NCI-H2196 treated with DMSO at 0.1 percent for 48 hours (cell line): ENCODE measurements around the gene ZPR1.

Experiments used
- DNase-seq: peaks from one replicate; lab custom pipeline; 2025; ENCODE audit not compliant: unreplicated experiment; lab: John Stamatoyannopoulos, UW

The ZPR1 gene

DNA sequence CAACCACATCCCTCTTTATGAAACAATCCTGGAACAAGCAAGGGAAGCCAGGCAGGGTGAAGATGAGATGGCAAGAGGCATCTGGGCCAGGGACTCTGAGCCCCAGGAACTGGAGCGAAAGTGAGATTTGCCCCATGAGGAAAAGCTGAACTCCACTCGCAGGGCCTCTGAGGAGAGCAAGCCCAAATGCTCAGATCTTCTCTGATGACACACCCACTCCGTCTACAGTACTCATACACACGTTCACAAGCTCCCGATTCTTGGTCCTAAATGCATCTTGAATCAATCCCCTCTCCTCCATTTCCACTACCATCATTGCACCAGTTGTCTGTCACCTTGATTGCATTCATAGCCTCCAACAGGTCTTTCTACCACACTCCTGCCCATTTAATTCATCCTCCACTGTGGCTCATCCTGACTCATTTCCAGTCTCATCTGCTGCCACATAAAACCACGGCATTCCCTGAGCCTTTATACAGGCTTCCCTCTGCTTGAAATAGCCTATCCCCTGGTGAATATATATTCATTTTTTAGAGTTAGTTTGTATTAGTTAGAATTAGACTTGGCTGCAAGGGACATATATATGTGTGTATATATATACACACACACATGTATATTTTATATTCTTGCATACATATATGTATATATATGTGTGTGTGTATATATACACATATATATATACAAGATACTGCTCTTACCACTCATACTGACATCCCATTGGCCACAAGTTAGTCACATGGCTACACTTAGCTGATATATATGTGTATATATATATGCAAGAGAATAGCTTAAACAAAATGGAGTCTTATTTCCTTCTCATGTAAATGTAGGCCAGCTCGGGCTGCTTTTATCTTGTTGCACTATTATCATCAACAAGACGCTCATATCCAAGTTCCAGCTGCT is 5.3 kb upstream of the ZPR1 start:
- no peak for DNase-seq

DNA sequence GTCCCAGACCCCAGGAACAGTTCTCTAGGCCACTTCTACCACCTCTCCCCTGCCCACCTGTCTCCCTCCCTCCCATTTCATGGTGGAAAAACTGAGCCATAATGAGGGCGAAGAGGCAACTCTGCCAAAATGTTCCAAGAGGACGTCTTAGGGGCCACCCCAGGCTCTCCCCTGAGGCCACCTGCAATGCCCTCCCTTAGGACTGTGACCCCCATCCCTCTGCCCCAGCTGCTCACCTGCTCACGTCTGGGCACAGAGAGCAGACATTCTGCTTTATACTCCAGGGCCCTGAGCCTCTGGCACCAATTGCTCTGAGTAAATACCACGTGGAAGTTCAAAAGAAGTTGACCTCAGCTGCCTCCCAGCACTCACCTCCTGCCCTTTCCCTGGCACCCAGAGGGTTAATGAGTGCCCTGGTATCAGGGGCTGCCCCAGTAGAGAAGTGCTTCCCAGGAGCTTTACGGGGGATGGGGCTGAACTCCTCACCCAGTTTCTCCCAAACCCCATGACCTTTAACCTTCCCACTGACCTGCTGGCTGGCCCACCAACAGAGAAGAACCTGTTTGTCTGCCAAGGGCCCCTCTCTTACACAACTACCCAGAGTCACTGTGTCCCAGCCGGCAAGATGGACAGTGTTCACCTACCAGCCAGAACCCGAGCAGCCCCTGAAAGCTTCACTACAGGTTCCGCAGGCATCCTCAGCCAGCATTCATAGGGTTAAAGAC is 4.5 kb upstream of the ZPR1 start:
- DNase-seq: no peak

DNA sequence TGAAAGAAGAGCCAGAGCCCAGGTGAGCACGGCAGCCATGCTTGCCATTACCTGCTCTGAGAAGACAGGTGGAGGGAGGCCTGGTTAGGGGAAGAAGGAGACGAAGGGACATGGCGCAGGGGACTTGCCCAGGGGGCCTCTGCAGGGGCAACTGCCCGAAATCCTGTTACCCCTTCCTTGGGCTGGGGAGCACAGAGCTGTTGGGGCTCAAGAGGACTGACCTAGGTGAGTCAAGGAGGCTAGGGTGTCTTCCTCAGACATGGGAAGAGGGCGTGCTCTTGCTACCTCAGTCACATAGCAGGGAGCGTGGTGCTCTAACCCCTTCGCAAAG is 4.0 kb upstream of the ZPR1 start, which contains the start of gene APOA5:
Gene APOA5, minus strand, starts transcription at position 67 of the 331 bp plus-strand sequence. Its CDS starts 19 bp downstream, at position 48.
- DNase-seq: no peak

DNA sequence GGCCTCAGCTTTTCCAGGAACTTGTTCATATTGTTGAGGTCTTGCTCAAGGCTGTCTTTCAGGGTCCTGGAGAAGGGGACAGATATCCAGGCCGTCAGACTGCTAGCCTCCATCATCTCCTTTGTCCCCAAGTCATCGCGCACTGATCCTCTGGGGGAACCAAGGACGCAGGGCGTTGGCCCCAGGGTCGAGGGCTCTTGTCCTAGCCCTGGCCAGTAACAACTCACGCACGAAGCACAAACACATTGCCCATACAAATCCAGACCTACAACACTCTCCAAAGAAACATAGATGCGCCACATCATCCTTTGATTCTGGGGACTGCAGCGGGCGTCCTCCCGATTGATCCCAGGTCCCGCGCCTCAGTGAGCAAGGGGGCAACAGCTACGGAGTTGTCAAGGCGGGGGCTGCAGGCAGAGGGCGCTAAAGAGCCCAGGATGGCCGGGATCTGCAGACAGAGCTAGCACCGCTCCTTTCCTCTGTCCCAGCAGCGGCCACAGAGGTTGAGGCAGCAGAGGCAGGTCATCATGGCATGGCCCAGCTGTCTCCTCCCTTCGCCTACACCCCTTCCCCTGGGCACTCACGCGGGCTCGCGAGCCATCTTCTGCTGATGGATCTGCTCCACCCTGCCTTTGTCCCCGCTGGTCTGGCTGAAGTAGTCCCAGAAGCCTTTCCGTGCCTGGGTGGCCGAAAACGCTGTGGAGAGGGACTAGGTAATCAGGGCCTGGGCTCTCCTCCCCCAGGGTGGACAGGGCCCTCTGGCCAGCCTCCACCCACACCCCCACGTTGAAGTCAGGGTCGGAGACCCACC is 3.4 kb upstream of the ZPR1 start:
- peak; percentile 36 for DNase-seq

DNA sequence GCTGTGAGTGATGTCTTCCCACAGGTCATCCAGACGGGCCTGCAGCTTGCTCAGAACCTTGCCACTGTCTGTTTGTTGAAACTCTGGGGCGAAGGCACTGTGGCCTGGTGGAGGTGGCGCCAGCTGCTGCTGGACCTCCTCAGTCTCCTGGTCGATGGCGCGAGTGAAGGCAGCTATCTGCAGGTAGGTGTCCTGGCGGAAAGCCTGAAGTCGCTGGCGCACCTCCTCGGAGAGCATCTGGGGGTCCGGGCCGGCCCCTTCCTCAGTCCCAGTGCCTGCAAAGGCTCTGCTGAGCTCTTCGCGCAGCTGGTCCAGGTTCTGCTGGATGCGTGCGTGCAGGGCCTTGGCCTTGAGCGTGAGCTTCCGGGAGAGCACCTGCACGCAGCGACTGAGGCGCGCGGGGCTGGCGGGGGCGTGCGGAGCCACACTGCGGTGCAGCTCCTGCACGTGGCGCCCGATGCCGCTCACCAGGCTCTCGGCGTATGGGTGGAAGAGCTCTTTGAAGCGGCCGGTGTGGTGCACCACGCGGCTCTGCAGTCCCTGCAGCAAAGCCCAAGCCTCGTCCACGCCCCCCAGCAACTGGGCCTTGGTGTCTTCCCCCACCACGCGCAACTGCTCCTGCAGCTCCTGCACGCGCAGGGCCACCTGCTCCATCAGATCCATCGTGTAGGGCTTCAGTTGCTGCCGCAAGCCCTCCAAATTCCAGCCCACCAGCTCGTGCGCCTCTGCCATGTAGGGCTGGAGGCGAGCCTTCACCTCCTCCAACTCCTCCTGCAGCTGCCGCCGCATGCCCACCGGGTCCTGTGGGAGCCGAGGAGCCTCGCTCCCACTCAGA is 2.6 kb upstream of the ZPR1 start:
- DNase-seq: no peak

DNA sequence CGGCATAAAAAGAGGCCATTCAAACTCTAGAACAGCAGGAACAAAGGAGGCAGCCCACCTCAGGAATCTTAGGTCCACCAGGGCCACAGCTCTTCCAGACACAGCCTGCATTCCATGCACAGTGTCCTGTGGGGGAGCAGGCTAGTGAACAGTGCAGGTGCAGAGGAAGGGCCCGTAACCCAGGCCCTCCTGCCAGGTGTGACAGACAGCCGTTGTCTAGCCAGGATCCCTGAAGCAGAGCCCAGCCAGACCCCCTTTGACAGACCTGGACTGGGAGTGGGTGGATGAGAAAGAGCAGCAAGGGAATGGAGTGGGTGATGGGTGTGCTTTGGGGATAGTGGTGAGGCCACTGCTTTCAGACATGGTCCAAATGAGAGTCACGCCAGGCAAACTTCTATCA is 1.2 kb upstream of the ZPR1 start:
- no peak for DNase-seq

DNA sequence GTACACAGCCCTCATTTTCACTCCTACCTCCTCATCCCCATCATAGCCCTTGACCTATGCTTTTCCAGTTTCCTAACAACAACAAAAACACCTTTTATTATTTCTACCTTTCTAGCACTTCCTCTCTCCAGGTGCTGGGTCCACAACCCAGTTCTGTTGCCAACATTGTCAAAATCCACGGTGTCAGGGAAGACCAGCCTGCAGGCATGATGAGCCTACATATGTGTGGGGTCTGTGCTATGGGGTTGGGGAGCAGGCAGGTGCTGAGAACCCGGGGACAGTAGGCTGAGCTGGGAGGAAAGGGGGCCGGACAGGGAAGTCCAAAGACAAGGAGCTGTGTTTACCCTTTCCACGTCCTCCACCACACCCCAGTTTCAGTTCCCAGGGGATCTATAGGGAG is 711 bp upstream of the ZPR1 start:
- DNase-seq: no peak

DNA sequence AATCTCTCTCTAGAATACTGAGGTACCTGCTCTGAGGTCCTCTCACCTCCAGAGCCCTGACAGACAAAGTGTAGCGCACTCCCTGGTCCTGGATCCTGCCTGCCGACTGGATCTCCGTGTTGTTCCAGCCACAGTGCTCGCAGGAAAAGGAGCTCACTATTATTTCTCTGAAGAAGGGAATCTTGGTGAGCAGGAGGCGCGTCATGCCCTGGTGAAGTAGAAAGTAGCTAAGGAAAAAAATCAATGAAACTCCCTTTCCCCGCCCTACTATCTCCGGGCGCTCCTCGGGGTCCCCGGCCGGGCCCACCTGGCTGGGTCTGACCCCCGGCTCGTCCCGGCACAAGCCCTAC is 412 bp downstream of the ZPR1 start:
- no peak for DNase-seq

DNA sequence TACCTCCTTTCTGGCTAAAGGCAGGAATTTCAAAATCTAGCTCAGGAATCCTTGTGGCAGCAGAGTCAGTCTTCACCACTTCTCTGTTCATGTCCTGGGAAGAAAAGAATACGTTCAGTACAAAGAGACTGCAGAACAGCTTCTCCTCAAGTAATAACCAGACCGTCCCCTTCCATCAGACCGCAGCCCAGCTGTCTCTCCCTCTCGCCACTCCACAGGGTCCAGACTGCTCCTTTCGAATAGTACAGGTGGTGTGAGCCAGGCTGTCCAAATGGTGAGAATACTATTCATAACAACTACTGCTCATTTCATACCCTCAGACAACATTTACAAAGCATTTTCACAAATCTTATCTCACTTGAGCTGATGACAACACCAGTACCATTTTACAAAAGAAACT is 857 bp downstream of the ZPR1 start:
- no peak for DNase-seq

DNA sequence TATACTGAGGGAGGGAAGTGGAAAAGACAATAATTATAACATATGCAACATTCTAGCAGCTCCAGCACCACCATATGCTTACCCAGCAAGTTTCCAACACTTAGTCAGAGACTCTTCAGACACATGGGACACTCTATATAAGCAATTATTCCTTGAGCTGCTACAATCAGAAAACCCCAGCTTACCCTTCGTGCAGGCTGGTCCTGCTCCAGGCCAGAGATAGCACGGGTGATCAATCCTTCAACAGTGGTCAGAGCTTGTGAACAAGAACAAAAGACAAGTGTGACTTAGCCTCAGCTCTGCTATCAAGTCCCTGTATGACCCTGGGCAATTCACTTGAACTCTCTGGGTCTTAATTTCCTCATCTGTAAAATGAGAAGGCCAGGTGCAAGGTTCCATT is 1.5 kb downstream of the ZPR1 start:
- DNase-seq: no peak

DNA sequence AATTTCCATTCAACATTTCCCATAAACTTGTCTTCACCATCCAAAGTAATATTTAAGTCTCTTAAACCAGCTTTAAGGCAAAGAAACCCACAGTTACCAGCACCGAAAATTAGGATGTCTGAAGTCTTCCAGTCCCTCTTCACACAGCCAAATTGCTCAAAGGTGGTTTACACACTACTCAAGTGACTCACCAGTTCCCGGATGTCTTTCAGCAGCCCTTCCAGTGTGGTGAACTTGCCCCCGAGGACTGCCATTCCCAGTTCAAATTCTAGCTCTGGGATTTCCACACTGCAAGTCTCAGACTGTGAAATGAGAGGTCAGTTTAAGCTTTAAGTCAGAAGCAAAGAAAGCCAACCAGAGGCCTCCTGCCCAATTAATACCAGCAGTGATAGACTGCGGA is 5.1 kb downstream of the ZPR1 start:
- no peak for DNase-seq

DNA sequence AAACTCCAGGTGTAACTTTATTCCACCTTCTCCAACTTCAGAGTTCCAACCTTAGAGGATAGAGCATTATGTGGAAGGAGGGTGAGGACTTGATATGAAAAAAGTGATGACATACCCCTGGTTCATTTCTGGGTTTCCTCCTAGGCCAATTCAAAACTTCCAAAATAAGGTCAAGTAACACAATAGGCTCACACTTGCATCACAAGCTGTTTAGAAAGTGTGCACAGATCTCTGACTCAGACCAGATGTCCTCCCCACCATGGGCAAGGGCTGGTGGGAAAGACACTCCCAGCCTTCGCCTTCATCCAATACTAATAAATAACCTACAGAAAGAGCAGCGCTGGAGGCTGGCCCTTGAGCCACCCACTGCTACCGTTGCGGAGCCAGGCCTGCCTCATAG is 9.3 kb downstream of the ZPR1 start:
- no peak for DNase-seq

DNA sequence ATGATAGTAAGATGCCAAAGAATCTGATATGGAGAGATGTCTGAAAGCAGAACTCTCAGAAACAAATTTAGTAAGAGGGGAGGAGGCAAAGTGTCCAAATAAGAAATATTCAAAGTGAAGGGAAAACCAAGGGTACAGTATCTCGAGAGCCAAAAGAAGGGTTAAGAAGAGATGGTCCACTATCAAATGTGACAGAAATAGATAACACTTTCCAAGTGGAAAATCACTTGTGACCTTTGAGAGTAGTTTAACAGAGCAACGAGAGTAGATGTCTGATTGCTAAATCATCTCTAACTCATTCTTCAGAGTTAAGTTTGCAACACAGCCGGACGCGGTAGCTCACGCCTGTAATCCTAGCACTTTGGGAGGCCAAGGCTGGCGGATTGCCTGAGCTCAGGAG is 10.8 kb downstream of the ZPR1 start:
- DNase-seq: no peak

DNA sequence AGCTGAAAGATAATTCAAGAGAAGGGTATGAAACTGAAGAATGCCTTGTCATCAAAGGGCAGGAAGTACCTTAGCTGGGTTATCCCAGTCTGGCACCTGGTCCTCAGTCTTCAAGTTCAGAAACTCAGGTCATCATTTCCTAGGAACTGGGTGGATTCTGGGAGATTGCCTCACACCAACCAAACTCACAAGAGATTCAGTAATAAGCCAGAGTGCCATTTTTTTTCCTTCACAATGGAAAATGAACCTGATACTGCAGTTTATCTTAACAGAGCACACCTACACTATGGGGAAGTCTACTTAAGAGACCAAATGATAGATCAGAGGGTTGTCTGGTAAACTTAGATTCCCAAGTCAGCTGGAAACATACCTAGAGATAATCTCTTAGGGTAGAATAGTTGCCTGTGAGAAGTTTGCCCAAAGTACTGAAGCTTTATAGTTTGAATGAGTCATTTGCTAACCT is 11.3 kb downstream of the ZPR1 start:
- no peak for DNase-seq

DNA sequence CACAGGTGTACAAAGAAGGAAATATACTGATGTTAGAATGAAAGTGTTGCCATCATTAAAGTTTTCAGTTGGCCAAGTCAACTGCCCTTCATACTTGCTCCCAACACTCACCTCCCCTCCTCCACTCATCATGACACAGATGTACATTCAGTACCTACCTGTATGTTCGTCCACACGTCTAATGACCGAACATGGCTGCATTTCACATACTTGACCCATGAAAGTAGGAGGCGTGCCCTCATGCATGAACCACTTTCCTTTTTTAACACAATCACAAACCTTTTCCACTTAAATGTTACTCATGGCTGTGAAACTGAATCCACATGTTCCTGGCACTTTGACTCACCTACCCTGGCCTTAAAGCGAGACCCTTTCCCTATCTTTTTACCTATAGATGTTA is 11.8 kb downstream of the ZPR1 start:
- no peak for DNase-seq

DNA sequence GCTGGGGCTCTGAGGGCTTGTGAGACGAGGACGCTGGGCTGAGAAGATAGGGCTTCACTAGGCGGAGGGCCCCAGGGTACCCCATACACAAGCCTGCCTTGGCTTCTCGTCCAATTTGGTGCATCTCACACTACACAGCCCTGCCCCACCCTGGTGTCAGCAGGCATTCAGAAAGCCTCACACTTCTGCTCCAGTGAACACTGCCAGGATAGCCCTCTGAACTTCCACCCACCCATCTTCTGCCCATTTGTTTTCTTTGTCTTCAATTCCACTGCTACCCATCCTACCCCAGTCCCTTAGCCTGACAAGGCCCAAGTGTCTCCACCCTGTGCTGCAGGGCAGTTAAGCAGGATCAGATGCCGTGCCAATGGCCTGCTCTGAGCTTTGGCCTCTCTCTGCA is 13.2 kb downstream of the ZPR1 start:
- DNase-seq: no peak

DNA sequence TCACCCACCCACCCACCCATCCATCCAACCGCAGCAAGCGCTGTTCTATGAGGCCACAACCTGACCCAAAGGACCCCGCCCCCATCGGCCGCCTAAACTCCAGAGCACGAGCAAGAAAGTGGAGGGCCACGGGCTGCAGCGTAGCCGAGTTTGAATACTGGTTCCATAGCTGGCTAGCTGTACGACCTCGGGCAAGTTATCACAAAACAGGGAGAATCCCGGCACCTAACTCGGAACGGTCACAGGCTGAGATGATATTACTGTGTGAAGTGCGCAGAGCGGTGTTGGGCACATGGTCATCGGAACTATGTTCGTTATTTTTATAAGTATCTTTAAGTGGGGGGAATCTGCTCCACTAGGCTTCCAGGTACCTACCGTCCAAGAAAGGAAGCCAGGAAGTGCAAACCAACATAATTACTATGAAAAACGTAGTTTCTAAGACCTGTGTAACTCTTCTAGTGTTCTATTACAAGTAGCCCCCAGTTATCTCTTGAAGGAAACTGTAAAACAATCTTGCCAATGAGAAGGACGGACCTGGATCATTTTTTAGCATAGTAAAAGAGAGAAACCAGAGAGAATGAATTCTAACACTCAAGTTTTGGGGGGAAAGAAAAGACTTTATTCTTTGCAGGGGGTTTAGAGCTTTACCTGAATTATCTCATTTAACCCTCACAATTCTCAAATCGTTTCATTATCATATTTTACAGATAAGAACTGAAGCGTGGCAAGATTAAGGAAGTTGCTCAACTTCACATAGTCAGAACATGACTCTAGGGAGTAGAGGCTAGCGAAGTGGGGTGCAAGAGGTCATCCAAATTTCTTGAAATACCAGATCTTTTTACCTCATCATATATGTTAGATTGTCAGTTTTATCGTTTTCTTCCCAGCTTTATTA is 14.4 kb downstream of the ZPR1 start:
- DNase-seq: peak; percentile 69

DNA sequence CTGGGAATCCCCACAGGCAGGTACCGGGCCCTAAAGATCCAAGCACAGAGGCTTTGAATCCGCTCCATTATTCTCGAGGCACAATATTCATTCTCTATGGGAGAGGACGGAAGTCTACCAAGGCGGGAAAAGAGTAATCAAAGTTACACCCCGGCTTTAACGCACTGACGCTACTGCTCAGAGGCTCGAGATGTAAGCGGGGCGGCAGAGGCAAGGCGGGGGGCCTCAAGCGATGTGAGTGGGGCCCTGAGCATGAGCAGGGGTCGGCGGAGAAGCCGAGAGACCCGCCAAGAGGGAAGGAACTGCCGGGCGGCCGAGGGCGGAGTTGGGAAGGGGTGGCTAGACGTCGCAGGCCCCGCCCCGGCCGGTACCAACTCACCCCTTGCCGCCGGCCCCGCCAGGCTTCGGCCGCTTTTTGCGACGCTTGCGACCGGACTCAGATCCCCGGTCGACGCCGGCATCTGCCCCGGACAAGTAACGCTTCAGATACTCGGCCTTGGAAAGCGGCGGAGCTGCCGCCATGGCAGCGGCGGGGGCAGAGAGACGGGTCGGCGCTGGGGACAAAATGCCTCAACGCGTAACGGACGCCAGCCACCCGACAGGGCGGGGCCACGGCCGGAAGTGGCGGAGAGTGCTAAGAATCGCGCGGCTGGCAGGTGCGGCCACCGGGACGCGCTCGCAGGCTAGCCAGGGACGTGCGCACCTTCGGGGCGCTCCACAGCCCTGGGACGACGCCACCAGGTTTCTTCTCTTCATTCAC is 15.2 kb downstream of the ZPR1 start, which contains the start of gene BUD13:
Gene BUD13, minus strand, starts transcription at position 545 of the 760 bp plus-strand sequence. Its CDS starts 23 bp downstream, at position 522.
- peak; percentile 69 for DNase-seq

DNA sequence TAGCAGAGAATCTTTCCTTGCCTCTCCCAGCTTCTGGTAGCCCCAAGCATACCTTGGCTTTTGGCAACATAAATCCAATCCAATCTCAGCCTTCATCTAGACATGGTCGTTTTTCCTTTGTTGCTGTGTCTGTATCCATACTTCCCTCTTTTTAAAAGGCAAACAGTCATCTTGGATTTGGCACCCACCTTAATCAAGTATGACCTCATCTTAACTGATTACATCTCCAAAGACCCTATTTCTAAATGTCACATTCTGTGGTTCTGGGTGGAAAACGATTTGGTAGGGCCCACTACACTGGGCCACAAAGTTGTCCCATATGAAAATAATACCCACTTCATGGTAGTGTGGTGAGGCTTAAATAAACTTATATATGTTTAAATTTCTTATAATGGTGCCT is 15.9 kb downstream of the ZPR1 start:
- no peak for DNase-seq
